Activated CD4-positive, alpha-beta memory T cell treated with anti-CD3 and anti-CD28 coated beads, Interleukin-2, amount 10 ng/mL, durations not matched to agents 7 days and 5 days (primary cell): ENCODE data around the gene TENM4. TPM values are rescaled to one million over a fixed set of nuclear protein-coding genes. Genes with fewer than 3 reads are reported as not detected.

Experiments
- CTCF ChIA-PET: fragments of 350-600 bp; sonication (Branson Sonifier 250); formaldehyde crosslinking; loops from one replicate; lab custom pipeline; 2021; ENCODE audit warnings: antibody characterized with exemption, inconsistent platforms; lab: Charles Lee
- POLR2A ChIA-PET: fragments of 350-600 bp; sonication (Branson Sonifier 250); formaldehyde crosslinking; loops from one replicate; lab custom pipeline; 2021; ENCODE audit warnings: antibody characterized with exemption; lab: Charles Lee
- DNase-seq: peaks from one replicate; pipeline ENCODE4 v3.0.0-alpha.2; 2020
- H3K27ac Mint-ChIP-seq: one replicate; pipeline ENCODE4 v1.8.0; 2021; ENCODE audit warnings: mild to moderate bottlenecking, mixed read lengths
- H3K27me3 Mint-ChIP-seq: one replicate; pipeline ENCODE4 v1.8.0; 2021; ENCODE audit warnings: mixed read lengths
- H3K36me3 Mint-ChIP-seq: one replicate; pipeline ENCODE4 v1.8.0; 2021; ENCODE audit warnings: low read depth, mixed read lengths
- H3K4me1 Mint-ChIP-seq: one replicate; pipeline ENCODE4 v1.8.0; 2021; ENCODE audit warnings: mixed read lengths
- H3K4me3 Mint-ChIP-seq: one replicate; pipeline ENCODE4 v1.8.0; 2021; ENCODE audit warnings: mild to moderate bottlenecking, mixed read lengths
- H3K9me3 Mint-ChIP-seq: one replicate; pipeline ENCODE4 v1.8.0; 2021; ENCODE audit warnings: mixed read lengths
- total RNA-seq, 2 experiments: library from RNA; stranded (reverse); gene quantifications; one replicate each; pipeline ENCODE4 v1.2.3, GENCODE V29; 2021

The TENM4 gene
- total RNA-seq, 2 experiments from 2014 or later, result not detected

GRCh38 chr11:78699609-78700135 is 741.2 kb downstream of the TENM4 start:
- Mint-ChIP-seq H3K4me3 (no peak overlapping the region), H3K27me3 (peaks cover 21% of the 10 kb centered on the region), H3K36me3 (no peaks in the 10 kb centered on the region), H3K4me1 (no peaks in the 10 kb centered on the region), H3K9me3 (no peaks in the 10 kb centered on the region), H3K27ac (no peak overlapping the region)
- POLR2A ChIA-PET, result no interaction called here
- CTCF ChIA-PET, result interaction anchor here (1.6 kb wide), 1 partner anchor 54 kb away, joined by 7 read pairs; no protein-coding TSS in a partner anchor
- no peak for DNase-seq

DNA sequence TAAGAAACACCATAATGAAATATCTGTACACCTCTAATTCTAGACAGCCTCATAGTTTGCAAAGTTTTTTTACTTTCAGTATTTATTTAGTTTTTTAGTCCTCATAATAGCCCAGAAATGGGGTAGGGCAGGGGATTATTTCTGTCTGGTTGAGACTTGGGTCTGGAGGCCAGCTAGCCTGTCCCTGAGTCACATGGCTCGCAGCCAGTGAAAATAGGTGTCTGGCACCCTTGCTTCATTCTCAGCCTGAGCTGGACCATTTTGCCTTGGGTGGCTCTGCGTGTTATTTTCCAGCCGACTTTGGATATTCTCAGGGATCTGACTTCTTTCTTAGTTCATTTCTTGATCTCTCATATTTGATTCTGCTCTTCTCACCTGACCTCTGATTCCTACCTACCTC is 742.2 kb downstream of the TENM4 start:
- ChIA-PET CTCF (no interaction called here), POLR2A (no interaction called here)
- no peaks in the 10 kb centered on the region for H3K4me1 Mint-ChIP-seq
- H3K4me3 Mint-ChIP-seq, result no peak overlapping the region
- no peak for DNase-seq
- peaks cover 21% of the 10 kb centered on the region for H3K27me3 Mint-ChIP-seq
- H3K9me3 Mint-ChIP-seq, result no peaks in the 10 kb centered on the region
- no peaks in the 10 kb centered on the region for H3K36me3 Mint-ChIP-seq
- H3K27ac Mint-ChIP-seq, result no peak overlapping the region

DNA sequence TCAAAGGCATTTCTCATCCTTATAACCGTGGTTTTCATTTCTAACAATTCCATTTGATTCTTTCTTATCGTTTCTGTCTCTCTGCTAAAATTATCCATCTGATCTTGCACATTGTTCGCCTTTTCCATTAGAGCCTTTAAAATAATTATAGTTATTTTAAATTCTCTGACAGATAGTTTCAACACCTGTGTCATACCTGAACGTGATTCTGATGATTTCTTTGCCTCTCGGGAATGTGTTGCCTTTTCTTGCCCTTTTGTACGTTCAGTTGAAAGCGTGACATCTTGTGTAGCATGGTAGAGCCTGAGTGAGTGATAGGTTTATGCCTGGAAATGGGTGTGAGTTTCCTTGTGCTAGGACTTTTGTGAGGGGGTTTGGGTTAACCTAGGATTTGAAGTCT is 744.7 kb downstream of the TENM4 start:
- Mint-ChIP-seq H3K27ac (no peak overlapping the region), H3K4me3 (no peak overlapping the region), H3K36me3 (no peaks in the 10 kb centered on the region), H3K4me1 (no peaks in the 10 kb centered on the region), H3K9me3 (no peaks in the 10 kb centered on the region), H3K27me3 (peaks cover 28% of the 10 kb centered on the region)
- no peak for DNase-seq
- CTCF ChIA-PET, result interaction anchor here (1.6 kb wide), 1 partner anchor 51 kb away, joined by 5 read pairs; no protein-coding TSS in a partner anchor
- POLR2A ChIA-PET, result no interaction called here

DNA sequence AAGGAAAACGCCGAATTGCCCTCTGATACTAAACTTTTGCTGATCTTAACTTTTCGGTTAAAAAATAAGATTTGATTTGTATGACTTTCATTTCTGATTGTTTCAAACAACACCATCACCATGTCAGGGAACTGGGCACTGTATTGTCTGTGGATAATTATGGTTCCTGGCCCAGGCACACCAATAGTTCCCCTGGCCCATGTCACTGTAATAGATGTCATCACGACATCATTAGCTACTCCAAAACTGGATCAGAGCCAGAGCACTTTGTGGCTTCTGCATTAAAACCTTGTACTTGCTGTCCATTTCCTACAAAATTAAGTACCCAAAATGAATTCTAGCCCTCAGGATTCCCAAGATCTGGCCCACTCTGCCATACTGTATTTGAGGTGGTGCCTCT is 746.7 kb downstream of the TENM4 start:
- CTCF ChIA-PET, result interaction anchor here (1.2 kb wide), 1 partner anchor 49 kb away, joined by 3 read pairs; no protein-coding TSS in a partner anchor
- H3K27ac Mint-ChIP-seq, result no peak overlapping the region
- no peak overlapping the region for H3K4me3 Mint-ChIP-seq
- no peaks in the 10 kb centered on the region for H3K36me3 Mint-ChIP-seq
- no peaks in the 10 kb centered on the region for H3K9me3 Mint-ChIP-seq
- POLR2A ChIA-PET, result no interaction called here
- H3K27me3 Mint-ChIP-seq, result peaks cover 21% of the 10 kb centered on the region
- no peaks in the 10 kb centered on the region for H3K4me1 Mint-ChIP-seq
- DNase-seq, result no peak

GRCh38 chr11:78691215-78691614 is 749.6 kb downstream of the TENM4 start:
- no peak overlapping the region for H3K27ac Mint-ChIP-seq
- H3K9me3 Mint-ChIP-seq, result no peaks in the 10 kb centered on the region
- ChIA-PET POLR2A (no interaction called here), CTCF (no interaction called here)
- DNase-seq, result no peak
- H3K27me3 Mint-ChIP-seq, result peaks cover 18% of the 10 kb centered on the region
- H3K36me3 Mint-ChIP-seq, result no peaks in the 10 kb centered on the region
- H3K4me3 Mint-ChIP-seq, result no peak overlapping the region
- H3K4me1 Mint-ChIP-seq, result no peaks in the 10 kb centered on the region

GRCh38 chr11:78690352-78690987 is 750.4 kb downstream of the TENM4 start:
- CTCF ChIA-PET, result no interaction called here
- no peaks in the 10 kb centered on the region for H3K36me3 Mint-ChIP-seq

GRCh38 chr11:78689585-78690153 is 751.2 kb downstream of the TENM4 start:
- POLR2A ChIA-PET, result no interaction called here
- H3K27ac Mint-ChIP-seq, result no peak overlapping the region
- CTCF ChIA-PET, result no interaction called here
- DNase-seq, result no peak
- H3K36me3 Mint-ChIP-seq, result no peaks in the 10 kb centered on the region
- H3K27me3 Mint-ChIP-seq, result peaks cover 14% of the 10 kb centered on the region
- H3K9me3 Mint-ChIP-seq, result no peaks in the 10 kb centered on the region
- H3K4me3 Mint-ChIP-seq, result no peak overlapping the region
- H3K4me1 Mint-ChIP-seq, result no peaks in the 10 kb centered on the region

More at GRCh38 chr11:78690352-78690987, 750.4 kb downstream of the TENM4 start:
- Mint-ChIP-seq H3K27me3 (peaks cover 14% of the 10 kb centered on the region), H3K27ac (no peak overlapping the region), H3K9me3 (no peaks in the 10 kb centered on the region), H3K4me3 (no peak overlapping the region), H3K4me1 (no peaks in the 10 kb centered on the region)
- DNase-seq, result no peak
- POLR2A ChIA-PET, result no interaction called here

- DNase-seq, result no peak
- no peaks in the 10 kb centered on the region for H3K4me1 Mint-ChIP-seq
- H3K9me3 Mint-ChIP-seq, result no peaks in the 10 kb centered on the region
- no peak overlapping the region for H3K27ac Mint-ChIP-seq
- no peaks in the 10 kb centered on the region for H3K36me3 Mint-ChIP-seq
- no peak overlapping the region for H3K4me3 Mint-ChIP-seq
- ChIA-PET POLR2A (no interaction called here), CTCF (no interaction called here)
- H3K27me3 Mint-ChIP-seq, result peaks cover 14% of the 10 kb centered on the region
These were observed 751.7 kb downstream of the TENM4 start for GRCh38 chr11:78689101-78689500.

DNA sequence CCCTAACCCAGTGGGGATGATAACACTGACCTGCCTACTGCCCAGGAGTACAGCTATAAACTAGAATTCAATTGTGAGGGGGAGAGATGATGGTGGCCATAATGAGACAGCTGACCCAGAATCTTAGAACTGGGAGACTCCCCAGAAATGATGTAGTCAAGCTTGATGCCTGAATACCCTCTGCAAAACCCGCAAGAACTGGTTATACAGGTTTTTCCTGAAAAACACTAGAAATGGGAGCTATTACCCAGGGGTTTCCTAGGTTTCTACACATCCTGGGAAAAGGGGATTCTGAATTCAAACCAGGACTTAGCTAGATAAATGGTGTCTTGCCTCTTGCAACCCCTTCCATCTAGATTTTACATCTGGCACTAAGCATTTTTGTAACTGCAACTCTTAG is 752.4 kb downstream of the TENM4 start:
- Mint-ChIP-seq H3K27ac (no peak overlapping the region), H3K4me3 (no peak overlapping the region), H3K9me3 (no peaks in the 10 kb centered on the region), H3K27me3 (peaks cover 14% of the 10 kb centered on the region), H3K36me3 (no peaks in the 10 kb centered on the region), H3K4me1 (no peaks in the 10 kb centered on the region)
- no peak for DNase-seq
- POLR2A ChIA-PET, result no interaction called here
- CTCF ChIA-PET, result no interaction called here

GRCh38 chr11:78685156-78685555 is 755.7 kb downstream of the TENM4 start:
- Mint-ChIP-seq H3K4me3 (no peak overlapping the region), H3K27ac (no peak overlapping the region), H3K27me3 (peaks cover 4% of the 10 kb centered on the region), H3K36me3 (no peaks in the 10 kb centered on the region), H3K4me1 (no peaks in the 10 kb centered on the region), H3K9me3 (no peaks in the 10 kb centered on the region)
- no peak for DNase-seq
- POLR2A ChIA-PET, result no interaction called here
- CTCF ChIA-PET, result no interaction called here

GRCh38 chr11:78684377-78684776 is 756.5 kb downstream of the TENM4 start:
- DNase-seq, result no peak
- H3K27ac Mint-ChIP-seq, result no peak overlapping the region
- peaks cover 4% of the 10 kb centered on the region for H3K27me3 Mint-ChIP-seq
- no peak overlapping the region for H3K4me3 Mint-ChIP-seq
- H3K9me3 Mint-ChIP-seq, result no peaks in the 10 kb centered on the region
- no peaks in the 10 kb centered on the region for H3K36me3 Mint-ChIP-seq
- no peaks in the 10 kb centered on the region for H3K4me1 Mint-ChIP-seq
- CTCF ChIA-PET, result no interaction called here
- POLR2A ChIA-PET, result no interaction called here

DNA sequence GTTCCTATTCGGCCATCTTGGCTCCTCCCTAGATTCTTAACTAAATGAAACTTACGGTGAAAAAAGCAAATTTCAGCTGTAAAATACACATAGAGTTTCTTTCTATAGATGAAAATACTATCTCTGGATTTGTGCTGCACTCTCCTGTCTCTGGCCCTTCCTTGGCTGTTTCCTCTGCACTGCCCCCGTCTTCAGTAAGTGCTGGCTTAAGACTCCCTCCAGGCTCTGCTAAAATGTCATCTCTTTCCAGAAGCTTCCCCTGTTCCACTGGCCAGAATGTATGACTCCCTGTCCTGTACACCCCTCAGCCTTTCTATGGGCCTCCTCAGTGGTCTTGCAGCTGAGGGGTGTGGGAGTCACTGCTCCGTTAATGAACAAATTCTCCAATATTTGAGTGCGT is 757.1 kb downstream of the TENM4 start:
- ChIA-PET POLR2A (no interaction called here), CTCF (no interaction called here)
- Mint-ChIP-seq H3K9me3 (no peaks in the 10 kb centered on the region), H3K4me1 (no peaks in the 10 kb centered on the region), H3K36me3 (no peaks in the 10 kb centered on the region), H3K27me3 (peaks cover 4% of the 10 kb centered on the region), H3K27ac (no peak overlapping the region), H3K4me3 (no peak overlapping the region)
- DNase-seq, result no peak

- no peak overlapping the region for H3K27ac Mint-ChIP-seq
- H3K9me3 Mint-ChIP-seq, result no peaks in the 10 kb centered on the region
- CTCF ChIA-PET, result no interaction called here
- H3K4me1 Mint-ChIP-seq, result no peaks in the 10 kb centered on the region
- no peak overlapping the region for H3K4me3 Mint-ChIP-seq
- no peaks in the 10 kb centered on the region for H3K27me3 Mint-ChIP-seq
- DNase-seq, result no peak
- POLR2A ChIA-PET, result no interaction called here
- no peaks in the 10 kb centered on the region for H3K36me3 Mint-ChIP-seq
These were observed 764.7 kb downstream of the TENM4 start for GRCh38 chr11:78676026-78676557.
